T-helper 1 cell treated with Interleukin-12 subunit alpha and Interleukin-12 subunit beta and Interleukin-4 antibody, amounts not matched to agents 30 μg/mL and 1 μg/mL, for 36 hours (primary cell): ENCODE data around the gene MYO3B.

ENCODE experiments used
- H3K27ac Mint-ChIP-seq: one replicate; pipeline ENCODE4 v1.8.0; 2021; ENCODE audit warnings: mild to moderate bottlenecking, mixed read lengths
- H3K27me3 Mint-ChIP-seq: one replicate; pipeline ENCODE4 v1.8.0; 2021; ENCODE audit warnings: low read depth, mixed read lengths
- H3K36me3 Mint-ChIP-seq: one replicate; pipeline ENCODE4 v1.8.0; 2021; ENCODE audit warnings: low read depth, mixed read lengths
- H3K4me1 Mint-ChIP-seq: one replicate; pipeline ENCODE4 v1.8.0; 2021; ENCODE audit warnings: low read depth, mixed read lengths
- H3K4me3 Mint-ChIP-seq: one replicate; pipeline ENCODE4 v1.8.0; 2021; ENCODE audit warnings: mild to moderate bottlenecking, moderate library complexity, mixed read lengths
- H3K9me3 Mint-ChIP-seq: one replicate; pipeline ENCODE4 v1.8.0; 2021; ENCODE audit warnings: mixed read lengths

The MYO3B gene

GRCh38 chr2:170155723-170156253 is 22.2 kb upstream of the MYO3B start:
- H3K27ac Mint-ChIP-seq: no peak overlapping the region
- no peaks in the 10 kb centered on the region for H3K36me3 Mint-ChIP-seq
- no peak overlapping the region for H3K4me3 Mint-ChIP-seq
- H3K27me3 Mint-ChIP-seq: peaks cover 3% of the 10 kb centered on the region
- H3K4me1 Mint-ChIP-seq: no peaks in the 10 kb centered on the region
- no peaks in the 10 kb centered on the region for H3K9me3 Mint-ChIP-seq

- no peaks in the 10 kb centered on the region for H3K4me1 Mint-ChIP-seq
- no peak overlapping the region for H3K27ac Mint-ChIP-seq
- peaks cover 3% of the 10 kb centered on the region for H3K27me3 Mint-ChIP-seq
- no peak overlapping the region for H3K4me3 Mint-ChIP-seq
- no peaks in the 10 kb centered on the region for H3K36me3 Mint-ChIP-seq
- H3K9me3 Mint-ChIP-seq: no peaks in the 10 kb centered on the region
These were observed 21.4 kb upstream of the MYO3B start for GRCh38 chr2:170156592-170156991.

GRCh38 chr2:170157025-170157684 is 20.8 kb upstream of the MYO3B start:
- no peaks in the 10 kb centered on the region for H3K9me3 Mint-ChIP-seq
- no peaks in the 10 kb centered on the region for H3K36me3 Mint-ChIP-seq
- peaks cover 3% of the 10 kb centered on the region for H3K27me3 Mint-ChIP-seq
- H3K27ac Mint-ChIP-seq: no peak overlapping the region
- no peaks in the 10 kb centered on the region for H3K4me1 Mint-ChIP-seq
- H3K4me3 Mint-ChIP-seq: no peak overlapping the region

GRCh38 chr2:170159060-170159459 is 18.9 kb upstream of the MYO3B start:
- Mint-ChIP-seq H3K9me3 (no peaks in the 10 kb centered on the region), H3K27me3 (no peaks in the 10 kb centered on the region), H3K4me1 (no peaks in the 10 kb centered on the region), H3K4me3 (no peak overlapping the region), H3K27ac (no peak overlapping the region), H3K36me3 (no peaks in the 10 kb centered on the region)

- H3K4me1 Mint-ChIP-seq: no peaks in the 10 kb centered on the region
- H3K27me3 Mint-ChIP-seq: no peaks in the 10 kb centered on the region
- no peaks in the 10 kb centered on the region for H3K9me3 Mint-ChIP-seq
- no peak overlapping the region for H3K27ac Mint-ChIP-seq
- no peaks in the 10 kb centered on the region for H3K36me3 Mint-ChIP-seq
- no peak overlapping the region for H3K4me3 Mint-ChIP-seq
These were observed 16.3 kb upstream of the MYO3B start for GRCh38 chr2:170161516-170162270.

GRCh38 chr2:170162271-170162632 is 15.7 kb upstream of the MYO3B start:
- Mint-ChIP-seq H3K4me3 (no peak overlapping the region), H3K27ac (no peak overlapping the region), H3K9me3 (no peaks in the 10 kb centered on the region), H3K36me3 (no peaks in the 10 kb centered on the region), H3K4me1 (no peaks in the 10 kb centered on the region), H3K27me3 (no peaks in the 10 kb centered on the region)

- Mint-ChIP-seq H3K27ac (no peak overlapping the region), H3K4me1 (no peaks in the 10 kb centered on the region), H3K4me3 (no peak overlapping the region), H3K27me3 (peaks cover 3% of the 10 kb centered on the region), H3K36me3 (no peaks in the 10 kb centered on the region), H3K9me3 (no peaks in the 10 kb centered on the region)
These were observed 14.4 kb upstream of the MYO3B start for GRCh38 chr2:170163411-170164065.

- Mint-ChIP-seq H3K27ac (no peak overlapping the region), H3K4me1 (no peaks in the 10 kb centered on the region), H3K4me3 (no peak overlapping the region), H3K27me3 (peaks cover 3% of the 10 kb centered on the region), H3K9me3 (no peaks in the 10 kb centered on the region), H3K36me3 (no peaks in the 10 kb centered on the region)
These were observed 12.8 kb upstream of the MYO3B start for GRCh38 chr2:170165129-170165528.

GRCh38 chr2:170166735-170167134 is 11.2 kb upstream of the MYO3B start:
- H3K27ac Mint-ChIP-seq: no peak overlapping the region
- no peaks in the 10 kb centered on the region for H3K4me1 Mint-ChIP-seq
- peaks cover 3% of the 10 kb centered on the region for H3K27me3 Mint-ChIP-seq
- no peaks in the 10 kb centered on the region for H3K9me3 Mint-ChIP-seq
- H3K4me3 Mint-ChIP-seq: no peak overlapping the region
- no peaks in the 10 kb centered on the region for H3K36me3 Mint-ChIP-seq

- H3K4me1 Mint-ChIP-seq: no peaks in the 10 kb centered on the region
- H3K9me3 Mint-ChIP-seq: no peaks in the 10 kb centered on the region
- H3K4me3 Mint-ChIP-seq: no peak overlapping the region
- H3K27me3 Mint-ChIP-seq: peaks cover 7% of the 10 kb centered on the region
- no peaks in the 10 kb centered on the region for H3K36me3 Mint-ChIP-seq
- no peak overlapping the region for H3K27ac Mint-ChIP-seq
These were observed 7.5 kb upstream of the MYO3B start for GRCh38 chr2:170170281-170171040.

- Mint-ChIP-seq H3K9me3 (no peaks in the 10 kb centered on the region), H3K27me3 (peaks cover 4% of the 10 kb centered on the region), H3K4me1 (peaks cover 4% of the 10 kb centered on the region), H3K4me3 (no peak overlapping the region), H3K36me3 (no peaks in the 10 kb centered on the region), H3K27ac (no peak overlapping the region)
These were observed 1.7 kb upstream of the MYO3B start for GRCh38 chr2:170176212-170176611.

- Mint-ChIP-seq H3K27me3 (peaks cover 5% of the 10 kb centered on the region), H3K4me3 (no peak overlapping the region), H3K36me3 (no peaks in the 10 kb centered on the region), H3K9me3 (no peaks in the 10 kb centered on the region), H3K4me1 (peaks cover 4% of the 10 kb centered on the region), H3K27ac (no peak overlapping the region)
These were observed 2.2 kb downstream of the MYO3B start for GRCh38 chr2:170180031-170180566.

- H3K4me3 Mint-ChIP-seq: no peak overlapping the region
- H3K4me1 Mint-ChIP-seq: peaks cover 4% of the 10 kb centered on the region
- no peak overlapping the region for H3K27ac Mint-ChIP-seq
These were observed 3.7 kb downstream of the MYO3B start for GRCh38 chr2:170181602-170182001.

GRCh38 chr2:170185319-170185718 is 7.4 kb downstream of the MYO3B start:
- peaks cover 9% of the 10 kb centered on the region for H3K27me3 Mint-ChIP-seq
- H3K27ac Mint-ChIP-seq: no peak overlapping the region
- peaks cover 33% of the 10 kb centered on the region for H3K9me3 Mint-ChIP-seq
- H3K4me1 Mint-ChIP-seq: no peaks in the 10 kb centered on the region
- H3K36me3 Mint-ChIP-seq: no peaks in the 10 kb centered on the region
- H3K4me3 Mint-ChIP-seq: no peak overlapping the region

More at GRCh38 chr2:170181602-170182001, 3.7 kb downstream of the MYO3B start:
- Mint-ChIP-seq H3K9me3 (peaks cover 3% of the 10 kb centered on the region), H3K36me3 (no peaks in the 10 kb centered on the region), H3K27me3 (peaks cover 5% of the 10 kb centered on the region)
